ENCODE data around the gene SLC46A3. TPM values are rescaled to one million over a fixed set of nuclear protein-coding genes. Genes with fewer than 3 reads are reported as not detected.

The SLC46A3 gene
- total and polyA plus RNA-seq, 2 of the 13 experiments (the other 11 are each of a cell fraction or from before 2014, with no cell fraction given), result not detected

GRCh38 chr13:28735481-28736029 lies 16.8 kb upstream of the SLC46A3 start:
- intact Hi-C loops (cut with micrococcal nuclease; ENCODE audit: unreplicated experiment), result no loop called here
- H3K9me3 ChIP-seq (ENCODE audit: low read length), result no peaks in the 10 kb centered on the region
- DNase-seq (ENCODE audit: low spot score) (no peak), FAIRE-seq (no peak), ATAC-seq (no peak)
- no peak overlapping the region for H2AFZ ChIP-seq (ENCODE audit: low read length)
- no peak overlapping the region for H3K4me3 ChIP-seq (replicated peaks in 1 of 3; ENCODE audit: insufficient read depth in 1 of 3, low read depth in 2 of 3, low read length in 3 of 3)
- ChIA-PET CTCF (ENCODE audit: low intra/inter-chr PET ratio, low total read pairs) (no interaction called here), POLR2A (no interaction called here)
- TF ChIP-seq ZNF550 (CRISPR knock-in tag; IDR thresholded peaks at IDR 0.05; ENCODE audit: borderline replicate concordance), result no peak
- TF ChIP-seq KAT2B (IDR thresholded peaks at IDR 0.05; ENCODE audit: borderline replicate concordance, low read depth, low read length), result no peak
- no peak for TF ChIP-seq FOXP1 (IDR thresholded peaks at IDR 0.05)
- no peak for TF ChIP-seq FOXP1 (CRISPR knock-in tag; IDR thresholded peaks at IDR 0.05)
- TF ChIP-seq HHEX (CRISPR knock-in tag; IDR thresholded peaks at IDR 0.05), result no peak
- TF ChIP-seq ATF3 (CRISPR knock-in tag; IDR thresholded peaks at IDR 0.05), result no peak
- TF ChIP-seq GPN1 (CRISPR knock-in tag; IDR thresholded peaks at IDR 0.05; ENCODE audit: borderline replicate concordance), result no peak
- no peak for TF ChIP-seq THAP7 (CRISPR knock-in tag; IDR thresholded peaks at IDR 0.05)
- TF ChIP-seq HINFP (CRISPR knock-in tag; IDR thresholded peaks at IDR 0.05; ENCODE audit: low read depth), result no peak
- TF ChIP-seq ZBTB1 (CRISPR knock-in tag; IDR thresholded peaks at IDR 0.05; ENCODE audit: borderline replicate concordance), result no peak
- no peak for TF ChIP-seq ATRX (CRISPR knock-in tag; IDR thresholded peaks at IDR 0.05; ENCODE audit: borderline replicate concordance)
- no peak for TF ChIP-seq ZFP36L2 (CRISPR knock-in tag; IDR thresholded peaks at IDR 0.05)
- no peak overlapping the region for H3K4me2 ChIP-seq (ENCODE audit: low read depth, low read length)
- no peaks in the 10 kb centered on the region for H3K36me3 ChIP-seq (replicated peaks in 1 of 2; ENCODE audit: control insufficient read depth in 1 of 2, insufficient read depth in 2 of 2, low read length in 2 of 2)
- no peaks in the 10 kb centered on the region for H3K4me1 ChIP-seq (ENCODE audit: insufficient read depth, low read length)
- H3K27ac ChIP-seq (ENCODE audit: extremely low read length, insufficient read depth, low read length), result no peak overlapping the region
- no peaks in the 10 kb centered on the region for H4K20me1 ChIP-seq (ENCODE audit: insufficient read depth, low read length)
- H3K27me3 ChIP-seq (ENCODE audit: control insufficient read depth in 1 of 2, insufficient read depth in 2 of 2, low read length in 2 of 2), result no peaks in the 10 kb centered on the region; a peak in 2 of 5 replicates
- H3K79me2 ChIP-seq (ENCODE audit: insufficient read depth, low read length), result no peaks in the 10 kb centered on the region
- BruUV-seq (replicated peaks), result no TSS peak
- in situ Hi-C loops (cut with HindIII; ENCODE audit: extremely low pct_ligation_motif_present, low pct_unique_long_range_greater_than_20kb), result no loop called here
- H3K9ac ChIP-seq (ENCODE audit: insufficient read depth, low read depth, low read length), result no peak overlapping the region
- 34% methylated on average over 8 of the region's 8 CpGs for WGBS (ENCODE audit: low lambda C conversion rate)
